GM18870 (cell line): ENCODE results near the gene GNAI2.
A peak's percentile ranks its signal among the peaks of the same experiment; 100 is the strongest.

Source experiments
- ATAC-seq: cut with Tn5 transposase; IDR thresholded peaks from one replicate; pipeline ENCODE4 v1.9.1; 2021; ENCODE audit warnings: moderate library complexity; ENCODE audit not compliant: unreplicated experiment

The GNAI2 gene

DNA sequence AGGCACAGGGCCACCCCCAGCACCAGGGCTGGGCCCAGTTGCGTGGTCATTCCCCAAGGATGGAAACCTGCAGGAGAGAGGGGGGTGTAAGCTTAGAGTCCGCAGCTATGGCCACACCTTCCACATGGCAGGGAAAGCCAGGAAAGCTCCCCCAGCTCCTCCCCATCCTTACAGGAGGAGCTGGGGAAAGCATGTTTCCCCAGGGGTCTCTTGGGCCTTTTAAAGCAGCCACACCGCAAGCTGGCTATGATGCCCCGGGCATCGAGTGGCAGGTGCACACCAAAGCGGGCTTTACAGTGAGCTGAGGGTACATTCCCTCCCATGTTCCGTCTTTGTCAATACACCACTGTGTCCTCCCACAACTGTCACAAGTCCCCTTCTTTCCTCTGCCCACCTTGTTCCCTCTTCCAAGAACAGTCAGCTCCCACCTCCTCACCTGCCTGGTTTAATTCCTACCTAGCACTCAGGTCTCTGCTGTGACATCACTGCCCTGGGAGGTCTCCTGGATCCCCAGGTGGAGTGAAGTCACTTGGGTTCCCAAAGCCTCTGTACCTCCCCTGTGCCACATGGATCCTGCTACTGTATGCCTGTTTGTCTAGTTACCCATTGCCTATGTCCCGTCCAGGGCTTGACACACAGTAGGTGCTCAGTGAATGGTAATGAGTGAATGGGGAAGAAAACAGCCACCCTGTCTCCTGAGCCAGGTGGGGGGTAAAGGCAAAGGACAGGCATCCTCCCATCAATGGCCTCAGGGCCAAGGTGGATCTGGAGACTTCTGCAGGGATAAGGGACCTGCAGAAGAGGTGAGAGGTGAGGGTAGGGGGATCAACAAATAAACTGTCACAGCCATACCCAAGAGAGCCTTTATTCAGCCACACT lies 59.8 kb downstream of the GNAI2 start:
- ATAC-seq = no peak

DNA sequence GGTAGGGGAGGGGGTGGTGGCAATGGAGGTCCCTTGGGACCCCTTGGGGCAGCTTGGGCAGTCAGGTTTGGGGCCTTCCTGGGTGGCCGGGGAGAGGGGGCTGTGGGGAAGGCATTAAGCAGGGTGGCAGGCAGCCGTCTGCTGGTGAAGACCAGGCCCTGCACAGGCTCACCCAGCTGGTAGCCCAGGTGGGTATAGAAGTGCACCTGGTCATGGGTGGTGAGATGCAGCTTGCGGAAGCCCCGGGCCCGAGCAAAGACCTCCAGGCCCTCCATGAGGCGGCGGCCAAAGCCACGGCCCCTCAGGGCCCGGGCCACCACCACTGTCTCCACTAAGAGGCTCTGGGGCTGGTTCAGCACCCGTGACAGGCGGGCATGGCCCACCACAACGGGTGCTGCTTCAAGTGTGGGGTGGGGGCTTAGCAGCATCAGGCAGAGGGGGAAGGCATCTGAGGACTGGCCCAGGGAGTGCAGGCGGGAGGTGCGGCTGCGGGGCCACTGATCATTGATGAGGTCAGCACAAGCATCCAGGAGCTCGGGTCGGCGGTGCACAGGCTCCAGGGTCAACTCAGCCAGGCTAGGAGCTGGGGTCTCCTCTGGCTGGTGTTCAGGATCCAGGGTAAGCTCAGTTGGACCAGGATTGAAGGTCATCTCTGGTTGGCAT lies 60.8 kb downstream of the GNAI2 start:
- no peak for ATAC-seq

DNA sequence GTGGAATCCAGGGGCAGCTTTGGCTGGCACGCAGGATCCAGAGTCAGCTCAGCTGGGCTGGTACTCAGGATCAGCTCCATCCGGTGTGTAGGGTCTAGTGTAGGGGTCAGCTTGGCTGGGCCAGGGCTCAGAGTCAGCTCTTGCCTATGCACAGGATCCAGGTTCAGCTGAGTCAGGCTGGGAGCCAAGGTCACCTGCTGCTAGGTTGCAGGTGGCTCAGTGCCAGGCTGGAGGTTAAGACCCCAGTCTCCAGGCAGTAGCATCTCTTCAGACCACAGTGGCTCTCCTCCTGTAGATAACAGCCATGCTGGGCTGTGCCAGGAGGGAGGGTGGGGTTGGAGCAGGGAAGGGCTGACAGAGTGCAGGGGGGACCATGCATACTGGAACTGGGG lies 61.4 kb downstream of the GNAI2 start:
- ATAC-seq = no peak

DNA sequence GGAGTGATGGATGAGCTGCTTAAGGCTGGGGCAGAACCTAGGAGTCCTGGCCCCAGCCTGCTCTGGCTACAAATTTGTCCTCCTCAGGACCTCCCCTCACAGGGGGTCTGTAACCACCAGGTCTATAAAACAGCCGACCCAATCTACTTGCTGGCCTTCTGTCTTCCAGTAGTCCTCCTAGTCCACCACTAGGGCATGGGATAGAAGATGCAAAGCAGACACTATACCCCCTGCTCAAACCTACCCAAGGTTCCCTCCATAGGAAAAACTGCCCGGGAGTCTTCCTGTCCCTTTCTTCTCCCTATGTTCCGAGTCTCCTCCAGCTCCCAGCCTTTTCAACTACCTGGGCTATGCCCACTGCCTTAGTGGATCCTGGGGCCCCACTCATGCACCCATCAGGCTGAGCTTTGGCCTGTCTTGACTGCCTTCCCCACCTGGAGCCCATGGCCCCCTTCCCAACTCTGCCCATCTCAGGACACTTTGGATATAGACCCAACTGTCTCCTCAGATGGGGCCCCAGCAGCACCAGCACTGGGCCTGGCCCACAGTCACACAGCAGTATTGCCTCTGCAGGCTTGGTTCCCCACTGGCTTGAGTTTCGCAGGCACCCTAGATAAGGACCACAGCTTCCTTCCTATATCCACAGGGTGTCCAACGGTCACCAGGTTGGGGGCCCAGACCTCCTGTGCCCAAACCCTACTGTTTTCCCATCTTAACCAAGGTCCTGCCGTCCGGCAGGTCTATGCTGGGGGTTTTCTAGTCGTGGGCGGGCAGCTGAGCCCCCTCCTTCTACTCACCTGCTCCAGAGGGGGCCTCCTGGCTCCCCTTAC lies 62.1 kb downstream of the GNAI2 start:
- no peak for ATAC-seq

DNA sequence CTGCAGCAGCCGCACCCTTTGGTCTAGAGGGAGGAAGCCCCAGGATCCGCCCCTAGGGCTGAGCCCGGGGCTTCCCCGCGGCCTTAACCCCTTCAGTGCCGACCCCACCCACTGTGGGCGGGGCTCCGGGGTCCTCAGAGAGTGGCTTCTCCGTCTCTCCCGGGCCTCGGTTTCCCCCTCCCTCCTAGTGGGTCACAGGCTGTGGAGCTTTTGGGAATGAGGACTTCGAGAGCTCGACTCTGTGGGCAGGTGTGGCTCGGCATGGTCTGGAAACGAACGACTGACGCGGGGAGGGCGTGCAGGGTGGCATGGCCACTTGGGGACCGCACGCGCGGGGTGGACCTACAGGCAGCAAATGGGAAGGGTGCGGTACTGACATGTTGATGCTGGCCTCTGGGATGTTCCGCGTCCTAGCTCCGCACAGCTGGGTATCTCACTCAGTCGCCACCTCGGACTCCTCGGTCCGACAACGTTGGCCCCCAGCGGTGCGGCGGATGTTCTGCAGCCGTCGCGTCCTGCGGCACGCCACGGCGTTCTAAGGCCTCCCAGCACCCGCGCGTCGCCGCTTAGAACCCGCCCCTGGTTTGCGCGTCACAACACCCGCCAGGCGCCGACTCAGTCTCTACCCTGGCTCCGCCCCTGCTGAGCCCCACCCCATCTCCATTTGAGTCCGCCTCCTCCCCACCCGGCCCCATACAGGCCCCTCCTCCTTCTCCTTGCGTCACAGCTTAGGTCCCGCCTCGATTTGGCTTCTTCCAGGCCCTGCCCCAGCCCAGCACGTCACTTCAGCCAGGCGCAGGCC lies 63.0 kb downstream of the GNAI2 start, which contains the start of the genes HYAL3 and NAA80:
TSS of gene HYAL3 (minus strand) at position 570 of the 802 bp plus-strand sequence. CDS start 3,803 bp downstream, outside the sequence.
TSS of gene NAA80 (minus strand) at position 570 of the 802 bp plus-strand sequence. CDS start 1,942 bp downstream, outside the sequence.
- peak; percentile 63 for ATAC-seq

DNA sequence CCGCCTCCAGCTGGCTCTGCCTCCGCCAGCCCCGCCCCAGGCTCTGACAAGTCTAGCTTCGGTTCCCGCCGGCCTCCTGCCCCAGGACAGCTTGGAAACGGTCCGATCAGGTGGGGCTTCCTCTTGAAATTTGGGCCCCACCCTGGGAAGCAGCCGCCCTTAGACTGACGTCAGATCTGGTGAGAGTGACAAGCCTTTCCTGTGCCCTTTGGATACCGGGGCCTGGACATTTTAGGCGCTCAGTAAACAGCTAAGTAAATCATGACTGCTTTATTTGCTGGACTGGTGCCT lies 63.6 kb downstream of the GNAI2 start:
- no peak for ATAC-seq

DNA sequence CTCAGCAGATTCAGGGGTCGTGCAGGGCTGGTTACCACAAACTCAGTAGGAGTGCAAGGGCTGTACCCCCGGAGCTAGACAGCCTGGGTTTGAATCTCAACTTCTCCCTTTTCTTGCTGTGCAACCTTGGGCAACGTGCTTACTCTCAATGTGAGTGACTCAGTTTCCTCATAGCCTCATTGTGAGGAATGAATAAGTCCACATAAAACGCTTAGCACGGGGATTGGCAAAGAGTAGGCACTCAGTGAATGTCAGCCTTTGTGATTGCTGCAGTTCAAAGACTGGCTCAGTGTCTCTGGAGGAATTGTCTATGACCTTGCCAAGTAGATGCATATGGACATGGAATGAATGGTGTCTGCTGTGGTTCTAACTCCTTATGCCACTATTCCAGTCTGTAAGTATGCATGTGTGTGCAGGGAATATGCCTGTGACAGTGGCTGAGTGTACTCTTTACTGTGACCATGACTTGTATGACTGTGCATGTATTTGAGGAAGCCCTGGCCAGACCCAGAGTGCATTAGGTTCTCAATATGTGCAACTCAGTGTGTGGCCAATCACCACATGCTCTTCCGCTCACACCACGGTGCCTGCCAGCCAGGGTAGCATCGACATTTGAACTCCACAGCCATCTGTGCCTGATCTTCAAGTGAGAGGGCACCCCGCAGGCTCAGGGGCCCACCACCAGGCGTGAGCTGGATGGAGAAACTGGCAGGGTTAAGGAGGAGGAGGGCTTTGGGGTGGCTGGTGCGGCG lies 64.1 kb downstream of the GNAI2 start:
- no peak for ATAC-seq

DNA sequence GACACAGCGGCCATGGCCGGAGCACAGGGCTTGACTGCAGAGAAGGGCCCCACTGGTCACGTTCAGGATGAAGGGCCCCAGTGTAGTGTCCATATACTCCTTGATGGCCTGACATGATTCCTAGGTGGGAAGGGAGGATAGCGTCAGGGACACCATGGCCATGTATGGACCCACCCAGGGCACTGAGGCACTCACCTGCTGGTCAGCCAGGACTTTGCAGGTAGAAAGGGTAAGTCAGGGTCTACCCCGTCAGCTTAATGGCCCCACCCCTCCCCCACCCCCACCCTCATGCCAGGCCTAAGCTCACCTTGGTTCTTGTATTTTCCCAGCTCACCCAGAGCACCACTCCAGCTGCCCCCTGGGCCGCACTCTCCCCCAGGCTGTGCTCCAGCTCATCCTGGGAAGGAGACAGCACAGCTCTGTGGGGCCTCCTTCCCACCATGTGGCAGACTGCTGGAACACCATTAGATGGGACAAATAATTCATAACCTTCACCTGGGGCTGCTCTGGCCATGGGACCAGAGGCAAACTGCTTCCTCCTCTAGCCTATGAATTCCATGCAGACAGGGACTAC lies 64.8 kb downstream of the GNAI2 start:
- no peak for ATAC-seq

DNA sequence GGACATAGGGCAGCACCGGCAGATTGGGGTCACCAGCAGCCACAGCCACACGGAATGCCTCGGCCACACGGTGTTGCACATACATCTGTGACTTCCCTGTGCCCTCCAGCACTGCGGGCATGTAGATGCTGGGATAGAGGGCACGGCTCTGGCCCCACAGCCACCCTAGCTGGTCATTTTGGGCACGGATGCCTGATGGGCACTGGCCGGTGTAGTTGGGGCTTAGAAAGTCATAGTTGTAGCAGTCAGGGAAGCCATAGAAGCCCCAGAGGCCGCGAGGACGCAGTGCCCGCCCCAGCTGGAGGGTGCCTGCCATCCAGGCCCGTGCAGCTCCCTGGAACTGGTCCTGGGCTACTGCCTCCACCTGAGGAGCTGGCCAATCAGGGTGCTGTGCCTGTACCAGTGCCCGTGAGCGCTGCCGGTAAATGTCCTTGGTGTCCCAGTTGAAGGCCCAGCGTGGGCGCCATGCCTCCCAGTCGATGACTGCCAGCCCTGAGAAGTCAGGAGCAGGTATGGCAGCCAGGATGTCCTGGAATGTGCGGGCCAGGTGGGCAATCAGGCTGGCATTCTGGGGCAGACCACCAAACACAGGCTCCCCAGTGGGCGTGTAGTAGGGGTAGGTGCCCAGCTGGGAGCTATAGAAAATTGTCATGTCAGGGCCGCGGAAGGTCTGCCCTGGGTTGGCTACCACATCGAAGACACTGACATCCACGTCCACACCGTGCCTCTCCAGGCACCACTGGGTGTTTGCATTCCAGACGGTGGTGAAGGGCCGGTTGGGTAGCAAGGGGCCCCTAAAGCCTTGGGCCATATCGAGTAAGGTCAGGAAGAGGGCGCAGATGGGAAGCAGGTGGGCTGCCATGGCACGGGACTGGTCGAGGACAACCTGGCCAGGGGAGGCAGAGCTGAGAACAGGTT lies 66.3 kb downstream of the GNAI2 start:
- ATAC-seq = no peak

DNA sequence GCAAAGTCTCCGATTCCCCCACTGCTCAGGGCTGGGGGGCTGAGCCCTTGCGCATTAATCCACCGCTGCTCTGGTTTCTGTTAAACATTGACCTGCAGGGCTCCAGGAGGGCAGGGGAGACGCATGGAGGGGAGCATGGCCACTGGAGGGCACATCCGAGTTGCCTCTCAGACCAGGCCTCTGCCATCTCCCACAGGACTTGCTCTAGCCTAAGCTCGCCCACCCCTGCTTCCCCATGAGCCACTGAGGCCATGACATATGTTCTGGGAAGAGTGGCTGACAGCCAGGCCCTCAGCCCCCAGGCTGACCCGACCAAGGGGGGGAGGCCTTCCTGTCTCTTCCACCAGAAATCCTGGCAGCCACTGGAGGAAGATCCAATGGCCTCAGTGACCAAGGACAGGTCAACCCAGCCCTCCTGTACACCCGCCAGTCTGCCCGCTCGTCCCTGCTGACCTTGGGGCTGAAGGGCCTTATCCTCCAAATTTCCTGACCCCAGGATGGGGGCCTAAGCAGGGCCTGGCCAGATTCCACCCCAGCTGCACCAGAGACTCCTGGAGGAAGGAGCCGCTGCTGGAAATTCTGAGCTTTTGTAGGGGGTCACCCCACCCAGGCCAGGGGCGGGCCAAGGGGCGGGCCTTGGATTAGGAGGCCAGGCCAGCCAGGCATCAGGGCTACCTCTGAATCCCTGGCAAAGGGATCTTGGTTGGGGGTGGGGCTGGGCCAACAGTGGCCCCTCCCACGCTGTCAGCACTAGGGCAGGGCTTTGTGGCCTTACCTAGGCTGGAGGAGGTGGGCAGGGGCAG lies 67.2 kb downstream of the GNAI2 start, which contains the start of gene HYAL1:
TSS of gene HYAL1 (minus strand) at position 562 of the 803 bp plus-strand sequence. CDS start 618 bp downstream, outside the sequence.
- ATAC-seq = no peak

DNA sequence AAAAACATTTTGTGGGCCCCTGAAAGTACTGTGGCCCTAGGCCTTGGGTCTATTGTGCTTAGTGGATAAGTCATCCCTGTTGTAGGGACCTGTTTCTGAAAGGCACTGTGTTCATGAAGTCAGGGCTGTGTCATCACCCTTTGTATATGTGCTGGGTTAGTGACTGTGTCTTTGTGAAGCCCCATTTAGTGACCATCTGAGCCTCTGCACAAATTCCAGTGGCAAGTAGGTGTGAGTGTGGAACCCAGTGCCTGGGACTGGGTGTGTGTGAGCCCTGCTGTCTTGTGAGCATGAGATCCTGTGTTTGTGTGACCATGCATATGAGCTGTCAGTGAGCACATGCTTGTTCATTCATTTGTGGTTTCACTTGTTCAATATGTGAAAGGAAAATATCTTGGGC lies 68.6 kb downstream of the GNAI2 start:
- ATAC-seq = no peak
